SK-N-SH treated with all-trans-retinoic acid at 6 μM for 48 hours (cell line): ENCODE results near the gene RADX.

ENCODE experiments used
- ARNTL ChIP-seq: fragments of 450-650 bp; formaldehyde crosslinking; IDR thresholded peaks from 2 replicates; pipeline ENCODE4 v1.5.0; 2020; ENCODE audit warnings: low read depth, mild to moderate bottlenecking, moderate library complexity, borderline replicate concordance
- RARB ChIP-seq: fragments of 250-450 bp; sonication (Bioruptor Pico); IDR thresholded peaks from 2 replicates; pipeline ENCODE4 v1.8.0; 2021; ENCODE audit warnings: mild to moderate bottlenecking, moderate library complexity
- SNAI2 ChIP-seq: fragments of 250-450 bp; sonication (Bioruptor Pico); IDR thresholded peaks from 2 replicates; pipeline ENCODE4 v1.5.0; 2020; ENCODE audit warnings: mild to moderate bottlenecking, moderate library complexity
- TF ChIP-seq, protein P1 (sequence below): fragments of 250-450 bp; sonication (Bioruptor Pico); IDR thresholded peaks from 2 replicates; pipeline ENCODE4 v1.5.1; 2021; ENCODE audit warnings: mild to moderate bottlenecking, moderate library complexity
- TF ChIP-seq, protein P2 (sequence below): fragments of 250-450 bp; sonication (Bioruptor Pico); IDR thresholded peaks from 2 replicates; pipeline ENCODE4 v1.5.1; 2020; ENCODE audit warnings: low read depth, mild to moderate bottlenecking, moderate library complexity
- TF ChIP-seq, protein P3 (sequence below): fragments of 250-450 bp; sonication (Bioruptor Pico); IDR thresholded peaks from 2 replicates; pipeline ENCODE4 v1.8.0; 2021; ENCODE audit warnings: low read depth, mild to moderate bottlenecking, moderate library complexity, borderline replicate concordance
- TF ChIP-seq, protein P4 (sequence below): fragments of 250-450 bp; sonication (Bioruptor Pico); IDR thresholded peaks from 2 replicates; pipeline ENCODE4 v1.8.0; 2020; ENCODE audit warnings: mild to moderate bottlenecking, moderate library complexity, borderline replicate concordance

DNA sequence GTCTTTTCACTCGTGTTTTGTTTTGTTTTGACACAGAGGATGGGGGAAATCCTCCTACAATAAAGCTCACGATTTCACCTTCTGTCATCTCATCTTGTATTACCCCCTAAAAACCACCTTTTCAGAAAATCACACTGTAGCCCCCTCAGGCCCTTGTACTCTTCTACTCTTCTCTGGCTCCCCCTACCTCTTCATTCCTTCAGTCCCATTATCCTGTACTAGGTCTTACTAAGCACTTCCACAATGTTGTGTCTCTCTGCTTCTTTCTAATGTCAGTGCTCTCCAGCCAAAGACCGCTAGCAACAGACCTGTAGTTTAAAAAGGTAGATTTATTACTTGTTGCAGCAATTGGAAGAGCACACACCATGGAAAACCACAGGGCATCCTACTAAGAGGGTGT, 84.7 kb downstream of the RADX start:
- TF ChIP-seq, protein P1, sequence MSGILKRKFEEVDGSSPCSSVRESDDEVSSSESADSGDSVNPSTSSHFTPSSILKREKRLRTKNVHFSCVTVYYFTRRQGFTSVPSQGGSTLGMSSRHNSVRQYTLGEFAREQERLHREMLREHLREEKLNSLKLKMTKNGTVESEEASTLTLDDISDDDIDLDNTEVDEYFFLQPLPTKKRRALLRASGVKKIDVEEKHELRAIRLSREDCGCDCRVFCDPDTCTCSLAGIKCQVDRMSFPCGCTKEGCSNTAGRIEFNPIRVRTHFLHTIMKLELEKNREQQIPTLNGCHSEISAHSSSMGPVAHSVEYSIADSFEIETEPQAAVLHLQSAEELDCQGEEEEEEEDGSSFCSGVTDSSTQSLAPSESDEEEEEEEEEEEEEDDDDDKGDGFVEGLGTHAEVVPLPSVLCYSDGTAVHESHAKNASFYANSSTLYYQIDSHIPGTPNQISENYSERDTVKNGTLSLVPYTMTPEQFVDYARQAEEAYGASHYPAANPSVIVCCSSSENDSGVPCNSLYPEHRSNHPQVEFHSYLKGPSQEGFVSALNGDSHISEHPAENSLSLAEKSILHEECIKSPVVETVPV (CRISPR knock-in tag) = no peak
- TF ChIP-seq, protein P2, sequence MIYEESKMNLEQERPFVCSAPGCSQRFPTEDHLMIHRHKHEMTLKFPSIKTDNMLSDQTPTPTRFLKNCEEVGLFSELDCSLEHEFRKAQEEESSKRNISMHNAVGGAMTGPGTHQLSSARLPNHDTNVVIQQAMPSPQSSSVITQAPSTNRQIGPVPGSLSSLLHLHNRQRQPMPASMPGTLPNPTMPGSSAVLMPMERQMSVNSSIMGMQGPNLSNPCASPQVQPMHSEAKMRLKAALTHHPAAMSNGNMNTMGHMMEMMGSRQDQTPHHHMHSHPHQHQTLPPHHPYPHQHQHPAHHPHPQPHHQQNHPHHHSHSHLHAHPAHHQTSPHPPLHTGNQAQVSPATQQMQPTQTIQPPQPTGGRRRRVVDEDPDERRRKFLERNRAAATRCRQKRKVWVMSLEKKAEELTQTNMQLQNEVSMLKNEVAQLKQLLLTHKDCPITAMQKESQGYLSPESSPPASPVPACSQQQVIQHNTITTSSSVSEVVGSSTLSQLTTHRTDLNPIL (CRISPR knock-in tag) = no peak
- TF ChIP-seq ARNTL (CRISPR knock-in tag) (no peak), SNAI2 (CRISPR knock-in tag) (no peak), RARB (CRISPR knock-in tag) (no peak)
- TF ChIP-seq, protein P3, sequence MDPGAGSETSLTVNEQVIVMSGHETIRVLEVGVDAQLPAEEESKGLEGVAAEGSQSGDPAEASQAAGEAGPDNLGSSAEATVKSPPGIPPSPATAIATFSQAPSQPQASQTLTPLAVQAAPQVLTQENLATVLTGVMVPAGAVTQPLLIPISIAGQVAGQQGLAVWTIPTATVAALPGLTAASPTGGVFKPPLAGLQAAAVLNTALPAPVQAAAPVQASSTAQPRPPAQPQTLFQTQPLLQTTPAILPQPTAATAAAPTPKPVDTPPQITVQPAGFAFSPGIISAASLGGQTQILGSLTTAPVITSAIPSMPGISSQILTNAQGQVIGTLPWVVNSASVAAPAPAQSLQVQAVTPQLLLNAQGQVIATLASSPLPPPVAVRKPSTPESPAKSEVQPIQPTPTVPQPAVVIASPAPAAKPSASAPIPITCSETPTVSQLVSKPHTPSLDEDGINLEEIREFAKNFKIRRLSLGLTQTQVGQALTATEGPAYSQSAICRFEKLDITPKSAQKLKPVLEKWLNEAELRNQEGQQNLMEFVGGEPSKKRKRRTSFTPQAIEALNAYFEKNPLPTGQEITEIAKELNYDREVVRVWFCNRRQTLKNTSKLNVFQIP = no peak
- TF ChIP-seq, protein P4, sequence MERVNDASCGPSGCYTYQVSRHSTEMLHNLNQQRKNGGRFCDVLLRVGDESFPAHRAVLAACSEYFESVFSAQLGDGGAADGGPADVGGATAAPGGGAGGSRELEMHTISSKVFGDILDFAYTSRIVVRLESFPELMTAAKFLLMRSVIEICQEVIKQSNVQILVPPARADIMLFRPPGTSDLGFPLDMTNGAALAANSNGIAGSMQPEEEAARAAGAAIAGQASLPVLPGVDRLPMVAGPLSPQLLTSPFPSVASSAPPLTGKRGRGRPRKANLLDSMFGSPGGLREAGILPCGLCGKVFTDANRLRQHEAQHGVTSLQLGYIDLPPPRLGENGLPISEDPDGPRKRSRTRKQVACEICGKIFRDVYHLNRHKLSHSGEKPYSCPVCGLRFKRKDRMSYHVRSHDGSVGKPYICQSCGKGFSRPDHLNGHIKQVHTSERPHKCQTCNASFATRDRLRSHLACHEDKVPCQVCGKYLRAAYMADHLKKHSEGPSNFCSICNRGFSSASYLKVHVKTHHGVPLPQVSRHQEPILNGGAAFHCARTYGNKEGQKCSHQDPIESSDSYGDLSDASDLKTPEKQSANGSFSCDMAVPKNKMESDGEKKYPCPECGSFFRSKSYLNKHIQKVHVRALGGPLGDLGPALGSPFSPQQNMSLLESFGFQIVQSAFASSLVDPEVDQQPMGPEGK (CRISPR knock-in tag) = no peak
